H9 (cell line): ENCODE measurements around the gene MORN5. TPM values are rescaled to one million over a fixed set of nuclear protein-coding genes. Genes with fewer than 3 reads are reported as not detected.

Source experiments
- DNase-seq: peaks from one replicate; pipeline ENCODE4 v3.0.0-alpha.2; 2017
- H2AFZ ChIP-seq: one replicate; pipeline ENCODE4 v1.6.1; 2013; ENCODE audit warnings: mild to moderate bottlenecking, low read length, control low read depth, moderate library complexity
- H2AK5ac ChIP-seq: 2 replicates; pipeline ENCODE4 v1.6.1; 2013; ENCODE audit warnings: low read length, control low read depth, mixed read lengths; ENCODE audit not compliant: insufficient read length
- H2BK120ac ChIP-seq: one replicate; pipeline ENCODE4 v1.6.1; 2013; ENCODE audit warnings: low read depth, mild to moderate bottlenecking, low read length, control low read depth, inconsistent platforms; ENCODE audit not compliant: poor library complexity, severe bottlenecking
- H2BK12ac ChIP-seq: 2 replicates; pipeline ENCODE4 v1.6.1; 2013; ENCODE audit warnings: low read length, control low read depth, mixed read lengths, low read depth; ENCODE audit not compliant: insufficient read length
- H2BK15ac ChIP-seq: 2 replicates; pipeline ENCODE4 v1.6.1; 2013; ENCODE audit warnings: low read depth, low read length, control low read depth
- H2BK20ac ChIP-seq: one replicate; pipeline ENCODE4 v1.6.1; 2013; ENCODE audit warnings: low read depth, mild to moderate bottlenecking, low read length, control low read depth, inconsistent platforms; ENCODE audit not compliant: poor library complexity, severe bottlenecking
- H2BK5ac ChIP-seq: 2 replicates; pipeline ENCODE4 v1.6.1; 2013; ENCODE audit warnings: low read length, control low read depth, mixed read lengths; ENCODE audit not compliant: insufficient read length
- H3K14ac ChIP-seq: 2 replicates; pipeline ENCODE4 v1.6.1; 2013; ENCODE audit warnings: low read length, control low read depth; ENCODE audit not compliant: insufficient read depth
- H3K18ac ChIP-seq: 2 replicates; pipeline ENCODE4 v1.6.1; 2013; ENCODE audit warnings: low read depth, mild to moderate bottlenecking, mixed read lengths, low read length, control low read depth; ENCODE audit not compliant: insufficient read length
- H3K23ac ChIP-seq: 2 replicates; pipeline ENCODE4 v1.6.1; 2013; ENCODE audit warnings: low read length, control low read depth, mixed read lengths, low read depth; ENCODE audit not compliant: insufficient read length
- H3K23me2 ChIP-seq: 2 replicates; pipeline ENCODE4 v1.6.1; 2013; ENCODE audit warnings: low read depth, mild to moderate bottlenecking, mixed read lengths, low read length, control low read depth; ENCODE audit not compliant: insufficient read length, poor library complexity, severe bottlenecking
- H3K27ac ChIP-seq: 2 replicates; pipeline ENCODE4 v1.5.1; 2013; ENCODE audit warnings: low read length, control low read depth, mixed read lengths, low read depth; ENCODE audit not compliant: insufficient read length
- H3K27me3 ChIP-seq: 2 replicates; pipeline ENCODE4 v1.6.1; 2013; ENCODE audit warnings: low read length, control low read depth, inconsistent platforms; ENCODE audit not compliant: insufficient read depth
- H3K4ac ChIP-seq: 2 replicates; pipeline ENCODE4 v1.6.1; 2013; ENCODE audit warnings: low read depth, mild to moderate bottlenecking, control low read depth, inconsistent platforms, low read length, moderate library complexity
- H3K4me1 ChIP-seq: 2 replicates; pipeline ENCODE4 v1.6.1; 2013; ENCODE audit warnings: low read length, control low read depth, inconsistent platforms; ENCODE audit not compliant: insufficient read depth
- H3K4me2 ChIP-seq: 2 replicates; pipeline ENCODE4 v1.6.1; 2013; ENCODE audit warnings: low read length, control low read depth, mixed read lengths; ENCODE audit not compliant: insufficient read length, insufficient read depth
- H3K56ac ChIP-seq: 2 replicates; pipeline ENCODE4 v1.6.1; 2013; ENCODE audit warnings: low read depth, mild to moderate bottlenecking, mixed read lengths, low read length, control low read depth; ENCODE audit not compliant: insufficient read length
- H3K79me1 ChIP-seq: 2 replicates; pipeline ENCODE4 v1.6.1; 2013; ENCODE audit warnings: low read depth, mild to moderate bottlenecking, moderate library complexity, low read length, control low read depth, inconsistent platforms; ENCODE audit not compliant: insufficient read depth, poor library complexity, severe bottlenecking
- H3K79me2 ChIP-seq: 2 replicates; pipeline ENCODE4 v1.6.1; 2013; ENCODE audit warnings: low read length, control low read depth, inconsistent platforms; ENCODE audit not compliant: insufficient read depth
- H3K9ac ChIP-seq: 2 replicates; pipeline ENCODE4 v1.6.1; 2013; ENCODE audit warnings: low read length, control low read depth, mixed read lengths; ENCODE audit not compliant: insufficient read length; ENCODE audit errors: extremely low read depth
- H3K9me3 ChIP-seq: one replicate; pipeline ENCODE4 v1.6.1; 2013; ENCODE audit warnings: low read depth, low read length, inconsistent platforms; ENCODE audit not compliant: control insufficient read depth
- H3T11ph ChIP-seq: one replicate; pipeline ENCODE4 v1.6.1; 2013; ENCODE audit warnings: mild to moderate bottlenecking, low read length, control low read depth, inconsistent platforms
- H4K20me1 ChIP-seq: one replicate; pipeline ENCODE4 v1.6.1; 2013; ENCODE audit not compliant: control insufficient read depth, insufficient read length, insufficient read depth
- H4K5ac ChIP-seq: 2 replicates; pipeline ENCODE4 v1.6.1; 2013; ENCODE audit warnings: low read depth, mild to moderate bottlenecking, mixed read lengths, low read length, control low read depth; ENCODE audit not compliant: insufficient read length
- H4K8ac ChIP-seq: replicated peaks from 2 replicates; pipeline ENCODE4 v1.6.1; 2013; ENCODE audit warnings: low read length, control low read depth, mixed read lengths, low read depth; ENCODE audit not compliant: insufficient read length
- H4K91ac ChIP-seq: 2 replicates; pipeline ENCODE4 v1.6.1; 2013; ENCODE audit warnings: low read depth, mild to moderate bottlenecking, moderate library complexity, mixed read lengths, low read length, control low read depth; ENCODE audit not compliant: insufficient read length
- H3K27ac Mint-ChIP-seq, 3 experiments: 2 replicates in 2 of 3; 3 replicates in 1 of 3; pipeline ENCODE4 v1.8.0; 2020 to 2021; ENCODE audit warnings: mixed read lengths in 3 of 3, mild to moderate bottlenecking in 1 of 3, moderate library complexity in 1 of 3
- H3K27me3 Mint-ChIP-seq: 2 replicates; pipeline ENCODE4 v1.8.0; 2021; ENCODE audit warnings: low read depth, mild to moderate bottlenecking, moderate library complexity, mixed read lengths
- H3K36me3 Mint-ChIP-seq, 3 experiments: 2 replicates in 2 of 3; 3 replicates in 1 of 3; pipeline ENCODE4 v1.8.0; 2020 to 2021; ENCODE audit warnings: low read depth in 3 of 3, mixed read lengths in 3 of 3; ENCODE audit not compliant: insufficient read depth in 1 of 3
- H3K4me1 Mint-ChIP-seq, 2 experiments: 2 replicates each; pipeline ENCODE4 v1.8.0; 2020; ENCODE audit warnings: mixed read lengths in 2 of 2
- H3K4me3 Mint-ChIP-seq, 2 experiments: 2 replicates in 1 of 2; 3 replicates in 1 of 2; pipeline ENCODE4 v1.8.0; 2020 to 2021; ENCODE audit warnings: mild to moderate bottlenecking in 2 of 2, mixed read lengths in 2 of 2, moderate library complexity in 1 of 2
- H3K9me3 Mint-ChIP-seq, 2 experiments: 2 replicates in 1 of 2; 3 replicates in 1 of 2; pipeline ENCODE4 v1.8.0; 2020; ENCODE audit warnings: mild to moderate bottlenecking in 2 of 2, mixed read lengths in 2 of 2, moderate library complexity in 1 of 2
- CTCF ChIP-seq: fragments of 200-600 bp; sonication (generic); conservative IDR thresholded peaks from 3 replicates; pipeline ENCODE4 v1.8.0; 2021; ENCODE audit warnings: antibody characterized with exemption, mild to moderate bottlenecking
- WGBS: extraction: QIAGEN DNeasy Blood & Tissue Kit; methylation state at CpG from one replicate; pipeline ENCODE4 v1.1.7; 2013; ENCODE audit warnings: missing lambda C conversion rate, low lambda C conversion rate, mixed read lengths; ENCODE audit not compliant: insufficient read length; ENCODE audit errors: extremely low coverage; 5-methylcytosine and 5-hydroxymethylcytosine counted together
- total RNA-seq: library from RNA; stranded (reverse); gene quantifications from 2 replicates; pipeline ENCODE4 v1.2.1, GENCODE V29; 2021

Gene MORN5
- total RNA-seq, 1 experiment from 2014 or later, result not detected

- no peak overlapping the region for H2BK5ac ChIP-seq
- H3K9me3 ChIP-seq, result no peaks in the 10 kb centered on the region
- no peak overlapping the region for H3K14ac ChIP-seq
- no peak overlapping the region for H4K5ac ChIP-seq
- no peak overlapping the region for H3T11ph ChIP-seq
- H3K4me2 ChIP-seq, result no peak overlapping the region
- H3K27ac Mint-ChIP-seq, result no peak overlapping the region; a peak in 1 of 7 replicates
- H3K56ac ChIP-seq, result no peak overlapping the region
- H2AK5ac ChIP-seq, result no peak overlapping the region
- no peak overlapping the region for H2BK120ac ChIP-seq
- no peak overlapping the region for H2AFZ ChIP-seq
- peaks cover 6% of the 10 kb centered on the region for H3K23me2 ChIP-seq
- no peak overlapping the region for H2BK12ac ChIP-seq
- no peaks in the 10 kb centered on the region for H4K20me1 ChIP-seq
- peaks cover under 1% of the 10 kb centered on the region; the same call in 1 of the 2 replicates for H3K4me1 ChIP-seq
- no peak overlapping the region for H2BK15ac ChIP-seq
- H3K4me3 Mint-ChIP-seq, result no peak overlapping the region
- peaks cover 21% of the 10 kb centered on the region for H3K27me3 Mint-ChIP-seq
- WGBS, result no CpG with 5 or more reads among the region's 10 CpGs
- H4K91ac ChIP-seq, result no peak overlapping the region
- no peak overlapping the region for H3K27ac ChIP-seq
- H3K79me1 ChIP-seq, result no peaks in the 10 kb centered on the region
- DNase-seq, result no peak
- H3K23ac ChIP-seq, result no peak overlapping the region
- no peak overlapping the region for H3K9ac ChIP-seq
- no peak overlapping the region for H2BK20ac ChIP-seq
- no peaks in the 10 kb centered on the region for H3K36me3 Mint-ChIP-seq
- H3K4me1 Mint-ChIP-seq, result peaks cover 16 to 20% of the 10 kb centered on the region in 2 experiments
- H3K79me2 ChIP-seq, result no peaks in the 10 kb centered on the region
- no peak overlapping the region for H4K8ac ChIP-seq
- H3K27me3 ChIP-seq, result peaks cover 3% of the 10 kb centered on the region; the same call in 1 of the 2 replicates
- H3K9me3 Mint-ChIP-seq, result no peaks in the 10 kb centered on the region
- no peak for TF ChIP-seq CTCF
- H3K18ac ChIP-seq, result no peak overlapping the region
- no peak overlapping the region for H3K4ac ChIP-seq
These were observed 38.3 kb upstream of the MORN5 start for GRCh38 chr9:122121391-122121790.
